ENCODE results near the gene RASSF1.
"Not testable (repeated sequence)": the region's sequence is repeated elsewhere in the genome, so short reads cannot be mapped to it uniquely, and the experiment has no call there.

Gene RASSF1

DNA sequence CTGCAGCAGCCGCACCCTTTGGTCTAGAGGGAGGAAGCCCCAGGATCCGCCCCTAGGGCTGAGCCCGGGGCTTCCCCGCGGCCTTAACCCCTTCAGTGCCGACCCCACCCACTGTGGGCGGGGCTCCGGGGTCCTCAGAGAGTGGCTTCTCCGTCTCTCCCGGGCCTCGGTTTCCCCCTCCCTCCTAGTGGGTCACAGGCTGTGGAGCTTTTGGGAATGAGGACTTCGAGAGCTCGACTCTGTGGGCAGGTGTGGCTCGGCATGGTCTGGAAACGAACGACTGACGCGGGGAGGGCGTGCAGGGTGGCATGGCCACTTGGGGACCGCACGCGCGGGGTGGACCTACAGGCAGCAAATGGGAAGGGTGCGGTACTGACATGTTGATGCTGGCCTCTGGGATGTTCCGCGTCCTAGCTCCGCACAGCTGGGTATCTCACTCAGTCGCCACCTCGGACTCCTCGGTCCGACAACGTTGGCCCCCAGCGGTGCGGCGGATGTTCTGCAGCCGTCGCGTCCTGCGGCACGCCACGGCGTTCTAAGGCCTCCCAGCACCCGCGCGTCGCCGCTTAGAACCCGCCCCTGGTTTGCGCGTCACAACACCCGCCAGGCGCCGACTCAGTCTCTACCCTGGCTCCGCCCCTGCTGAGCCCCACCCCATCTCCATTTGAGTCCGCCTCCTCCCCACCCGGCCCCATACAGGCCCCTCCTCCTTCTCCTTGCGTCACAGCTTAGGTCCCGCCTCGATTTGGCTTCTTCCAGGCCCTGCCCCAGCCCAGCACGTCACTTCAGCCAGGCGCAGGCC is 41.6 kb downstream of the RASSF1 start, which contains the start of the genes HYAL3 and NAA80:
TSS of gene HYAL3 (minus strand) at position 570 of the 802 bp plus-strand sequence. CDS start 3,803 bp downstream, outside the sequence.
TSS of gene NAA80 (minus strand) at position 570 of the 802 bp plus-strand sequence. CDS start 1,942 bp downstream, outside the sequence.
- peak; percentile 80 for DNase-seq

DNA sequence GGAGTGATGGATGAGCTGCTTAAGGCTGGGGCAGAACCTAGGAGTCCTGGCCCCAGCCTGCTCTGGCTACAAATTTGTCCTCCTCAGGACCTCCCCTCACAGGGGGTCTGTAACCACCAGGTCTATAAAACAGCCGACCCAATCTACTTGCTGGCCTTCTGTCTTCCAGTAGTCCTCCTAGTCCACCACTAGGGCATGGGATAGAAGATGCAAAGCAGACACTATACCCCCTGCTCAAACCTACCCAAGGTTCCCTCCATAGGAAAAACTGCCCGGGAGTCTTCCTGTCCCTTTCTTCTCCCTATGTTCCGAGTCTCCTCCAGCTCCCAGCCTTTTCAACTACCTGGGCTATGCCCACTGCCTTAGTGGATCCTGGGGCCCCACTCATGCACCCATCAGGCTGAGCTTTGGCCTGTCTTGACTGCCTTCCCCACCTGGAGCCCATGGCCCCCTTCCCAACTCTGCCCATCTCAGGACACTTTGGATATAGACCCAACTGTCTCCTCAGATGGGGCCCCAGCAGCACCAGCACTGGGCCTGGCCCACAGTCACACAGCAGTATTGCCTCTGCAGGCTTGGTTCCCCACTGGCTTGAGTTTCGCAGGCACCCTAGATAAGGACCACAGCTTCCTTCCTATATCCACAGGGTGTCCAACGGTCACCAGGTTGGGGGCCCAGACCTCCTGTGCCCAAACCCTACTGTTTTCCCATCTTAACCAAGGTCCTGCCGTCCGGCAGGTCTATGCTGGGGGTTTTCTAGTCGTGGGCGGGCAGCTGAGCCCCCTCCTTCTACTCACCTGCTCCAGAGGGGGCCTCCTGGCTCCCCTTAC is 42.5 kb downstream of the RASSF1 start:
- no peak for DNase-seq

DNA sequence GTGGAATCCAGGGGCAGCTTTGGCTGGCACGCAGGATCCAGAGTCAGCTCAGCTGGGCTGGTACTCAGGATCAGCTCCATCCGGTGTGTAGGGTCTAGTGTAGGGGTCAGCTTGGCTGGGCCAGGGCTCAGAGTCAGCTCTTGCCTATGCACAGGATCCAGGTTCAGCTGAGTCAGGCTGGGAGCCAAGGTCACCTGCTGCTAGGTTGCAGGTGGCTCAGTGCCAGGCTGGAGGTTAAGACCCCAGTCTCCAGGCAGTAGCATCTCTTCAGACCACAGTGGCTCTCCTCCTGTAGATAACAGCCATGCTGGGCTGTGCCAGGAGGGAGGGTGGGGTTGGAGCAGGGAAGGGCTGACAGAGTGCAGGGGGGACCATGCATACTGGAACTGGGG is 43.3 kb downstream of the RASSF1 start:
- no peak for DNase-seq

DNA sequence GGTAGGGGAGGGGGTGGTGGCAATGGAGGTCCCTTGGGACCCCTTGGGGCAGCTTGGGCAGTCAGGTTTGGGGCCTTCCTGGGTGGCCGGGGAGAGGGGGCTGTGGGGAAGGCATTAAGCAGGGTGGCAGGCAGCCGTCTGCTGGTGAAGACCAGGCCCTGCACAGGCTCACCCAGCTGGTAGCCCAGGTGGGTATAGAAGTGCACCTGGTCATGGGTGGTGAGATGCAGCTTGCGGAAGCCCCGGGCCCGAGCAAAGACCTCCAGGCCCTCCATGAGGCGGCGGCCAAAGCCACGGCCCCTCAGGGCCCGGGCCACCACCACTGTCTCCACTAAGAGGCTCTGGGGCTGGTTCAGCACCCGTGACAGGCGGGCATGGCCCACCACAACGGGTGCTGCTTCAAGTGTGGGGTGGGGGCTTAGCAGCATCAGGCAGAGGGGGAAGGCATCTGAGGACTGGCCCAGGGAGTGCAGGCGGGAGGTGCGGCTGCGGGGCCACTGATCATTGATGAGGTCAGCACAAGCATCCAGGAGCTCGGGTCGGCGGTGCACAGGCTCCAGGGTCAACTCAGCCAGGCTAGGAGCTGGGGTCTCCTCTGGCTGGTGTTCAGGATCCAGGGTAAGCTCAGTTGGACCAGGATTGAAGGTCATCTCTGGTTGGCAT is 43.8 kb downstream of the RASSF1 start:
- DNase-seq = no peak

DNA sequence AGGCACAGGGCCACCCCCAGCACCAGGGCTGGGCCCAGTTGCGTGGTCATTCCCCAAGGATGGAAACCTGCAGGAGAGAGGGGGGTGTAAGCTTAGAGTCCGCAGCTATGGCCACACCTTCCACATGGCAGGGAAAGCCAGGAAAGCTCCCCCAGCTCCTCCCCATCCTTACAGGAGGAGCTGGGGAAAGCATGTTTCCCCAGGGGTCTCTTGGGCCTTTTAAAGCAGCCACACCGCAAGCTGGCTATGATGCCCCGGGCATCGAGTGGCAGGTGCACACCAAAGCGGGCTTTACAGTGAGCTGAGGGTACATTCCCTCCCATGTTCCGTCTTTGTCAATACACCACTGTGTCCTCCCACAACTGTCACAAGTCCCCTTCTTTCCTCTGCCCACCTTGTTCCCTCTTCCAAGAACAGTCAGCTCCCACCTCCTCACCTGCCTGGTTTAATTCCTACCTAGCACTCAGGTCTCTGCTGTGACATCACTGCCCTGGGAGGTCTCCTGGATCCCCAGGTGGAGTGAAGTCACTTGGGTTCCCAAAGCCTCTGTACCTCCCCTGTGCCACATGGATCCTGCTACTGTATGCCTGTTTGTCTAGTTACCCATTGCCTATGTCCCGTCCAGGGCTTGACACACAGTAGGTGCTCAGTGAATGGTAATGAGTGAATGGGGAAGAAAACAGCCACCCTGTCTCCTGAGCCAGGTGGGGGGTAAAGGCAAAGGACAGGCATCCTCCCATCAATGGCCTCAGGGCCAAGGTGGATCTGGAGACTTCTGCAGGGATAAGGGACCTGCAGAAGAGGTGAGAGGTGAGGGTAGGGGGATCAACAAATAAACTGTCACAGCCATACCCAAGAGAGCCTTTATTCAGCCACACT is 44.8 kb downstream of the RASSF1 start:
- DNase-seq = no peak

DNA sequence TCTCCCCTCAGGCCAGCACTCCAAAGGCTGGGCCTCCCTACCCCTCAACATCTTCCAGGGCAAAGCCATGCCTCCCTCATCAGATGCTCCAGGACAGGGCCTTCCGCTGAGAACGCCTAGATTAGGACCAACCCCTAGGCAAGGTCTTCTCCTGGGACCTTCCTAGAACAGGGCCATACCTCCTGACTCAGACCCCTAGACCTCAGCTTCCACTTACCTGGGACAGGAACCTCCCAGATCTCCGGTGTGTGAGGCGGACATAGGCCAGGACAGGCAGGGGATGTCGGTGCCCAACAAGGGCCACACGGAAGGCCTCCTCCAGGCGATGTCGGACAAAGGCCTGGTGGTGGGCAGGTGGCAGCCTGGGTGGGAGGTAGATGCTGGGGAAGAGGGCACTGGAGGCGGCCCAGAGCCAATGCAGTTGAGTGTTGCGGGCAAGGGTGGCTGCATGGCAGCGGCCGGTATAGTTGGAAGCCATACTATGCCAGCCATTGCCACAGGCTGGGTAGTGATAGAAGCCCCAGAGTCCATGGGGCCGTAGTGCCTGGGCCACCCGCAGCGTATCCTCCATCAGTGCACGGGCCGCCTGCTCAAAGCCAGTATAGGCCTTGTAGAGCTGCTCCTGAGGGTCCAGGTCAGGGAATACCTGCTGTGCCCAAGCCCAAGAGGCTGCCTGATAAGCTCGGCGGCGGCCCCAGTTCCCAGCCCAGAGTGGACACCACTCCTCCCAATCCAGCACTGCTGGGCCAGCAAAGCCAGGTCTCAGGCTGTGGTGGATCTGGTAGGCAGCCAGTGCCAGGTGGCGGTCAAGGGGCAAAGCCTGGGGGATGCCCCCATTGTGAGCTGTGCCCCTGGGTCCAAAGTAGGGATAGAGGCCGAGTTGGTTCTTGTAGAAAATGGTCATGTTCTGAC is 45.9 kb downstream of the RASSF1 start:
- DNase-seq = no peak

DNA sequence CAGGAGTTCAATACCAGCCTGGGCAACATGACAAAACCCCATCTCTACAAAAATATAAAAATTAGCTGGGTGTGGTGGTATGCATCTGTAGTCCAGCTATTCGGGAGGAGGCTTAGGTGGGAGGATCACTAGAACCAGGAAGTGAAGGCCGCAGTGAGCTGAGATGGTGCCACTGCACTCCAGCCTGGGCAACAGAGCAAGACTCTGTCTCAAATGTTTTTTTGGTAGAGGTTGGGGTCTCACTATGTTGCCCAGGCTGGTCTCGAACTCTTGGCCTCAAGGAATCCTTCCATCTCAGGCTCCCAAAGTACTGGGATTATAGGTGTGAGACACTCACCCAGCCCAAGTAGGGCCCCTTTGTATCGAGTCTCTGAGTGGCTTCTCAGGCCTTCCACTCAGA is 46.5 kb downstream of the RASSF1 start:
- DNase-seq = no peak

DNA sequence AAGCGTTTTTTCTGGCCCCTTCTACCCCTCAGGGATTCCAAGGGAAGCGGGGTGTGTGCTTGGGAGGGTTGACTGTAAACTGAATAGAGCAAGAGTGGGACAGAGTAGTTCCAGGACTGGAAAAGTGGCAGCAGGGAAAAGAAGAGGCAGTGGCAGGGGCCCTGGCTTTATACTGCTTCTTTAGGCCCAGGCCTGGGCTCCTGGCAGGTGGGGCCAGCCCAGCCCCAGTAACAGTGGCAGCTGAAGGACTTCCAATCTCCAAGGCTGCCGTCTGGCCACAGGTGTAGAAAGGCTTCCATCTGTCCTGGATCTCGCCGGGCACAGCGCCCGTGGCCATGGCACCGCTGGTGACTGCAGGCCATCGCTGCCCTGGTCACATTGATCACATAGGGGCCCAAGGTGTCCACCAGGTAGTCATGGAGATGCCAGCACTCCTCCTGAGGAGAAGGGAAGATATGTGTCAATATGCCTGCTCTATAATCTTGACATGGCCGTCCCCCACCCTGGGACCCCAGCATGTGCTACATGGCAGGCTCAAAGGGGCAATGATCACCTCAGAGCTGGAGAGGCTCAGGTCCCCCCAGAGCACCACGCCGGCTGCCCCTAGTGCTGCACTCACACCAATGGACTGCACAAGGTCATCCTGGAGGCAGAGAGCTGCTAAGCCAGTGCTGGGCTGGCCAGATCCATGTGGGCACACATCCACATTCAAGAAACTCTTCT is 47.4 kb downstream of the RASSF1 start:
- DNase-seq = no peak

DNA sequence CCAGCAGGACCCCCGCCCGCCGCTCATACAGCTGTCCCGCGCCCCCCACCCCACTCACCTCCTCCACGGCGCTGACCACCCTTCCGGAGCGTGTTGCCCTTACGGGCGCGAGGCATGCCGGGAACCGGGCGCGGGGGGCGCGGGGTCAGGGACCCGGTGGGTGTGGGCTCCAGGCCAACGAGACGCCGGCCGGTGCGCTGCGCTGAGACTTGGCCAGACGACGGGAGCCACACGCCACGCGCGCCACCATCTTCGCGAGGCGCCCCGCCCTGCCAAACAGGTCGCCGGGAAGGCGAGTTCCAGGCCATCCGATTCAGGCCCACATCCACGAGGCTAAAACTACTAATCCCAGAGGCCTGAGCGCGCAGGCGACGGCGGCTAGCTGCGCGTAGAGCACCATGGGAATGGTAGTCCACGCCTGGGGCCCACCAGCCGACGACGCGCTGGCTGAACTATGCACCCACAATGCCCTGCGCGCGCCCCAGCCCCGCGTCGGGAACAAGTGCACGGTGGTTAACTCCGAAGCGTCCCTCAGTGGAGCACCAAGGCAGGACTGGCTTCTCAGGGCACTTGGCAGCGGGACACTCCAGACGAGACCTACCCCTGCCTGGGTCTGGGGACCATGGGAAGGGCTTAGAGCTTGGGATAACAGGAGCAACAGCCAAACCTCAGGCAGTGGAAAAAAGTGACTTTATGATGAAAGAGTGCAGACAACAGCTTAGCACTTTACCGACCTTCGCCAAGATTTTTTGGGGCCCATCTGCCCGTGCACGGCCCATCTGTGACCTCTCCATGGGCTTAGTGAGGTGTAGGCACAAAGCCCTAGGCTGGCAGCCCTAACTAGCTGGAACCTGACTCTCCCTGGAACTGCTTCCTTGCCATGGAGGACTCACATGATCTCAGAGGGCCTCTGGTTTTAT is 48.2 kb downstream of the RASSF1 start, which contains the start of gene IFRD2:
TSS of gene IFRD2 (minus strand) at position 271 of the 920 bp plus-strand sequence. CDS start at position 116, 155 bp downstream.
- peak; percentile 90 for DNase-seq

DNA sequence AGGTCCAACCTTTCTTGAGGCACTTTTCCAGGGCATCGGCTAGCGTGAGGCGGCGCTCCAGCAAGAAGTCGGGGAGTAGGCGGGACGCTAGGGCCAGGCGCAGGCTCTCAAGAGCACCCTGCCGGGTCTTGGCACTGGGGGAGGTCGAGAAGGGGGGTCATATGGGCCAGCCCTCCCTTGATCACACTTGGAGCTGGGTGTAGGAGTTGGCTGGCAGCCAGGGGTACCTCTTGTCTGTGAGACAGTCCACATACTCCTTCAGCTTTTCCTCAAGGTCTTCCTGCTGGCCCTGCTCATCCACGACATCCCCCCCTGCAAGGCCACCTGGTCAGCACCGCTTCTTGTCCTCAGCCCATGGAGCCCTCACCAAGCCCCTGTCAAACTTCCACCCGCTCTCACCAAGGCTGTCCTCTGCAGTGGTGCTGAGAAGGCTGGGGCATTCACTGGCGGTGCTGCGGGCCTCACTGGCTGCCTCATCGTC is 50.4 kb downstream of the RASSF1 start:
- DNase-seq = no peak

DNA sequence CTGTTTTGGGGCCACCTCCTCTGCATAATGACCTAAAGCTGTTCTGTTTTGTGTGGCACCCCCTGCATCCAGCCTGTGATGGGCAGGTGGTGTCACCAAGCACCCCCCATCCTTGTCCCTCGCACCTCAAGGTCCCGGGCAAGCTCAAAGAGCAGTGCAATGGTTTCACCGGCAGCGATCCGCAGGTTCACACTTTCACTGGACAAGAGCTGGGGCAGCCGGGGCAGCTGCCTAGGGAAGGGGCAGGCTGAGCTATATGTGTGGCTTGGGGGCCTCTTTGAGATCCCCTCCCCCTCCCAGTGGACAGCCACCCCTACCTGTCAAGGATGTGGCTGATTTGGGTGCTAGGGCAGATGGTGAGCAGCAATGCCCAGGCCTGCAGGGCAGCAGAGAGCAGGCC is 51.5 kb downstream of the RASSF1 start:
- DNase-seq = no peak

DNA sequence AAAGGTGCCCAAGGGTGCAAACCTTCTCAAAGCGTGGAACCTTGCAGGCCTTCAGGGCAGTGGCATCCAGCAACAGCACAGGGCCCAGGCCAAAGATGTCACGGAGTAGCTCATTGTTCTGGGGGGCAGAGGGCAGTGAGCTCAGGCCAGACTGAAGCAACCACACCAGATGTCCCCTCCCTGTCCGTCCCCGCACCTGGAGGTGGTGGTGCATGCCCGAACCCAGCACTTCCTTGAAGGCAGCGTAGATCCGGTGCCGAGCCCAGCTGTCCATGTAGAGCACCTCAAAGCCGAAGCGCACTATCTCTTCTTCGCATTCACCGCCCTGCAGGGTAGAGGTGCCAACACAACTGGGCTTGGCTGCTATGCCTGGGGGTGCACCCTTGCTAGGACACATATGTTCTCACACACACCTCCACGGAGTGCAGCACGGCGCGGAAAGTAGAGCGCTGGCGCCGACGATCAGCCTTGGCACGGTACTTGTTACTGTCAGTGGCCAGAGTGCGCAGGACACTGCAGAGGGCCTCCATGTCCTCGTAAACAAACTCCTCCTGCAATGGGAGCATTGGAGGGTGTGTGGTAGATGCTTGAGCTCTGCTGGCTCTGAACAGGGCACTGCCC is 52.1 kb downstream of the RASSF1 start:
- no peak for DNase-seq

DNA sequence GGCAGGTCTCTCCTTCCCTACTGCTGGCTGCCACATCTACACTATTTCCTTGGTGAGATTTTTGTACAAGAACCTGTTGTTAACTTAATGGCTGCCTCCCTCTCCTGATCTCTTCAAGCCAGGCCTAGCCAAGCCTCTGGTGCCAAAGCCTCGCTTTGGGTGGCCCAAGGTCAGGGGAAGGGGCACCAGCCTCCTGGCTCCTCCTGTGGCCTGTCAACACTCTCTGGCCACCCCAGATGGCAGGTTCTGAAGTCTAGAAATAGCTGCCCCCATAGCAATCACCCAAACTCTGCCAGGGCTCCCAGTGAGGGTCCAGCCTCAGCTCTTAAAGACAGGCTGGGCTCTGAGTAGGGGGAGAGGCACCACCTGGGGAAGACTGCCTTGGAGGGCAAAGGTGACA is 53.4 kb downstream of the RASSF1 start:
- DNase-seq = no peak

DNA sequence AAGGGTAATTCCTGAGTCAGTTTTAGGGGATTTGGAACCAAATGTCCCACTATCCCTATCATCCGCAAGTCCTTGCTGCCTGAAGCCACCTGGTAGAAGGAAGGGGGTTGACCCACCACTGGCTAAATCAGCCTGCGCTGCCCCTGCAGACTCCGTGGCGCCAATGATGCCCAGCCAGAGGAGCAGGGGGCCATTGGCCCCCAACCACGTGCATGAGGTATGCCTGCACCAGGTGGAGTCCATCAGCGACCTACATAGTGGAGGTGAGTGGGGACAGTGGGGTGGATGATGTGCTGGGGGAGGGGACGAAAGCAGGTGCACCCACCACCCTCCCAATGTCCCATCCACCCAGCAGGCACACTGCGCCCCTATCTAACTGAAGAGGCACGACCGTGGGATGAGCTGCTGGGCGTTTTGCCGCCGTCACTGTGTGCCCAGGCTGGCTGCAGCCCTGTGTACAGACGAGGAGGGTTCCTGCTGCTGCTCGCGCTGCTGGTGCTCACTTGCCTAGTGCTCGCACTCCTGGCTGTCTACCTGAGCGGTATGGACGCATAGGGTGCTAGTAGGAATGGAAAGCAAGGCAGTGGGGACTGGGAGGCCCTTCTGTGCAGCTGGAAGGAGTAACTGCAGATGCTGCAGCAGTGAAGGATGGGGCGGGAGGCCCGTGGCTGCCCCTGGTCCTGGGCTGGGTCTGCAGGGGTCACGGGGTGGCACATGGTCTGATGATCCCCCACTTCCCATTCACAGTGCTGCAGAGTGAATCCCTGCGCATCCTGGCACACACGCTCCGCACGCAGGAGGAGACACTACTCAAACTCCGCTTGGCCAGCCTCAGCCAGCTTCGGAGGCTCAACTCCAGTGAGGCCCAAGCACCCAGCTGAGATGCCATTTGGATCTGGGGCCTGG is 54.1 kb downstream of the RASSF1 start:
- no peak for DNase-seq

DNA sequence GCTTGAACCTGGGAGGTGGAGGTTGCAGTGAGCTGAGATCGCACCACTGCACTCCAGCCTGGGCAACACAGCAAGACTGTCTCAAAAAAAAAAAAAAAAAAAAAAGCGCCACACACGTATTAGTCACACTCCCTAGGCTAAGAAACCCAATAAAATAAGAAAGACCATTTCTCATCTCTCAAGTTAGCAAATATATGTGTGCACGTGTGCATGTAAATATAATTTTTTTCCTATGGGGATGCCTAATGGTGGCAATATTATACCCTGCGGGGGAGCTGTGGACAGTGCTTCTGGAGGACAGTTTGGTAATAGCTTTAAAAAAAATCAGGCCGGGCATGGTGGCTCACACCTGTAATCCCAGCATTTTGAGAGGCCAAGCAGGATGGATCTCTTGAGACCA is 56.5 kb downstream of the RASSF1 start:
- DNase-seq = not testable (repeated sequence)

All from NCI-H226 (cell line).